HepG2 (cell line): ENCODE data around the gene DCAKD. TPM values are rescaled to one million over a fixed set of nuclear protein-coding genes. Genes with fewer than 3 reads are reported as not detected.

Source experiments
- ATAC-seq: fragments of 200-7000 bp; cut with Tn5 transposase; 3 replicates; pipeline ENCODE4 v1.9.1; 2020; ENCODE audit warnings: mild to moderate bottlenecking, moderate library complexity
- BruUV-seq: library from RNA; stranded (reverse); fragments of 400-500 nt; replicated peaks from 2 replicates; lab custom pipeline; 2021; lab: Mats Ljungman, UMichigan
- CTCF ChIA-PET: fragments of 300-600 bp; formaldehyde crosslinking; extraction: SDS; loops from one replicate; lab custom pipeline; 2021; ENCODE audit warnings: low total read pairs, inconsistent platforms, low intra/inter-chr PET ratio; lab: Yijun Ruan, JAX
- POLR2A ChIA-PET: fragments of 350-600 bp; sonication (Branson Sonifier 250); formaldehyde crosslinking; loops from one replicate; lab custom pipeline; 2020; ENCODE audit warnings: antibody characterized with exemption, inconsistent platforms; lab: Yijun Ruan, JAX
- DNase-seq: peaks from one replicate; pipeline ENCODE4 v3.0.0-alpha.2; 2015; ENCODE audit warnings: low spot score
- FAIRE-seq: peaks from 3 replicates; lab custom pipeline; 2011; peaks lifted over from hg19 to GRCh38; lab: Jason Lieb, UNC
- H2AFZ ChIP-seq: one replicate; pipeline ENCODE4 v1.6.1; 2011; ENCODE audit warnings: low read length, inconsistent platforms
- H3K27ac ChIP-seq: fragments of 300-600 bp; 3 replicates; pipeline ENCODE4 v1.8.0; 2011; ENCODE audit warnings: mixed run types, mild to moderate bottlenecking, mixed read lengths, low read length, inconsistent platforms; ENCODE audit not compliant: insufficient read depth; ENCODE audit errors: extremely low read length
- H3K27me3 ChIP-seq, 2 experiments: fragments of 200-600 bp in 1 of 2; 2 replicates in 1 of 2; 3 replicates in 1 of 2; pipeline versions ENCODE4 v1.6.0 to v1.8.0; 2011; ENCODE audit warnings: low read length in 2 of 2, mild to moderate bottlenecking in 2 of 2, moderate library complexity in 2 of 2, inconsistent platforms in 1 of 2; ENCODE audit not compliant: insufficient read depth in 2 of 2, control insufficient read depth in 1 of 2
- H3K36me3 ChIP-seq, 2 experiments: fragments of 200-600 bp in 1 of 2; replicated peaks in 1 of 2; 2 replicates in 1 of 2; 3 replicates in 1 of 2; pipeline versions ENCODE4 v1.5.1 to v1.8.0; 2011; ENCODE audit warnings: low read length in 2 of 2, inconsistent platforms in 1 of 2; ENCODE audit not compliant: insufficient read depth in 2 of 2, control insufficient read depth in 1 of 2
- H3K4me1 ChIP-seq: 2 replicates; pipeline ENCODE4 v1.5.1; 2012; ENCODE audit warnings: low read length, inconsistent platforms; ENCODE audit not compliant: insufficient read depth
- H3K4me2 ChIP-seq: 2 replicates; pipeline ENCODE4 v1.6.0; 2011; ENCODE audit warnings: low read depth, low read length, inconsistent platforms
- H3K4me3 ChIP-seq, 3 experiments: fragments of 200-600 bp in 1 of 3; sonication (generic), shearing (Covaris generic) in 1 of 3; replicated peaks in 1 of 3; 2 replicates each; pipeline ENCODE4 v1.5.1; 2011 to 2016; ENCODE audit warnings: low read length in 3 of 3, inconsistent platforms in 2 of 3, low read depth in 2 of 3, mild to moderate bottlenecking in 2 of 3, control low read depth in 1 of 3, mixed read lengths in 1 of 3; ENCODE audit not compliant: insufficient read depth in 1 of 3
- H3K79me2 ChIP-seq: one replicate; pipeline ENCODE4 v1.6.1; 2011; ENCODE audit warnings: low read length, inconsistent platforms; ENCODE audit not compliant: insufficient read depth
- H3K9ac ChIP-seq: 2 replicates; pipeline ENCODE4 v1.6.0; 2011; ENCODE audit warnings: mild to moderate bottlenecking, low read depth, low read length, inconsistent platforms; ENCODE audit not compliant: insufficient read depth
- H3K9me3 ChIP-seq: 2 replicates; pipeline ENCODE4 v1.5.1; 2012; ENCODE audit warnings: mild to moderate bottlenecking, low read length
- H4K20me1 ChIP-seq: 2 replicates; pipeline ENCODE4 v1.6.0; 2011; ENCODE audit warnings: inconsistent platforms, mild to moderate bottlenecking, low read length, moderate library complexity; ENCODE audit not compliant: insufficient read depth
- ASH2L ChIP-seq: fragments of 300-600, 200-600 bp; sonication (generic); IDR thresholded peaks from 2 replicates; pipeline ENCODE4 v1.7.0; 2017; ENCODE audit warnings: low read depth, mild to moderate bottlenecking, moderate library complexity, mixed read lengths, low read length; ENCODE audit not compliant: insufficient read length
- CBX2 ChIP-seq, 2 experiments: fragments of 200-600 bp in 1 of 2; sonication (generic); formaldehyde crosslinking in 1 of 2; IDR thresholded peaks; 2 replicates each; pipeline versions ENCODE4 v1.7.0 to v1.8.1; 2018 to 2022; ENCODE audit warnings: low read depth in 2 of 2, low read length in 1 of 2, mild to moderate bottlenecking in 1 of 2, missing genetic modification reagents in 1 of 2
- CREB1 ChIP-seq, 2 experiments: fragments of 450-650 bp in 1 of 2; IDR thresholded peaks; 2 replicates each; pipeline ENCODE4 v1.6.1; 2016 to 2017; ENCODE audit warnings: control low read depth in 1 of 2, mild to moderate bottlenecking in 1 of 2, missing compliant biosample characterization in 1 of 2, missing genetic modification characterization in 1 of 2
- FOXA1 ChIP-seq, 2 experiments: fragments of 450-650 bp in 1 of 2; sonication (generic) in 1 of 2; formaldehyde crosslinking in 1 of 2; IDR thresholded peaks; 2 replicates each; pipeline versions ENCODE4 v1.4.0 to v1.6.1; 2016 to 2020; ENCODE audit warnings: missing genetic modification reagents in 1 of 2
- FOXC1 ChIP-seq: sonication (generic); formaldehyde crosslinking; IDR thresholded peaks from 2 replicates; pipeline ENCODE4 v1.8.0; 2022; ENCODE audit warnings: mild to moderate bottlenecking, missing genetic modification reagents, borderline replicate concordance
- GTF3A ChIP-seq: sonication (generic); formaldehyde crosslinking; conservative IDR thresholded peaks from 2 replicates; pipeline ENCODE4 v1.4.0; 2020; ENCODE audit warnings: mild to moderate bottlenecking, missing genetic modification reagents
- IKZF1 ChIP-seq: fragments of 450-650 bp; IDR thresholded peaks from 2 replicates; pipeline ENCODE4 v1.7.1; 2016
- KDM4B ChIP-seq: sonication (generic); formaldehyde crosslinking; IDR thresholded peaks from 2 replicates; pipeline ENCODE4 v1.4.0; 2020; ENCODE audit warnings: missing genetic modification reagents
- MEIS2 ChIP-seq: sonication (generic); formaldehyde crosslinking; IDR thresholded peaks from 2 replicates; pipeline ENCODE4 v1.9.0; 2021; ENCODE audit warnings: mild to moderate bottlenecking, missing genetic modification reagents
- NCOA5 ChIP-seq: sonication (generic); formaldehyde crosslinking; IDR thresholded peaks from 2 replicates; pipeline ENCODE4 v1.4.0; 2020; ENCODE audit warnings: missing genetic modification reagents
- SMAD3 ChIP-seq: sonication (generic); formaldehyde crosslinking; IDR thresholded peaks from 2 replicates; pipeline ENCODE4 v1.4.0; 2020; ENCODE audit warnings: missing genetic modification reagents
- STAG1 ChIP-seq: sonication (generic); formaldehyde crosslinking; IDR thresholded peaks from 2 replicates; pipeline ENCODE4 v1.4.0; 2020; ENCODE audit warnings: missing genetic modification reagents
- ZNF232 ChIP-seq: sonication (generic); formaldehyde crosslinking; IDR thresholded peaks from 2 replicates; pipeline ENCODE4 v1.4.0; 2020; ENCODE audit warnings: missing genetic modification reagents, borderline replicate concordance
- ZNF350 ChIP-seq: sonication (generic); formaldehyde crosslinking; IDR thresholded peaks from 2 replicates; pipeline ENCODE4 v1.4.0; 2020; ENCODE audit warnings: mild to moderate bottlenecking, low read depth, missing genetic modification reagents, borderline replicate concordance
- ZNF446 ChIP-seq: sonication (generic); formaldehyde crosslinking; IDR thresholded peaks from 2 replicates; pipeline ENCODE4 v1.5.0; 2020; ENCODE audit warnings: mild to moderate bottlenecking, missing genetic modification reagents
- ZNF510 ChIP-seq: sonication (generic); formaldehyde crosslinking; IDR thresholded peaks from 2 replicates; pipeline ENCODE4 v1.4.0; 2020; ENCODE audit warnings: low read depth, mild to moderate bottlenecking, missing genetic modification reagents
- ZNF629 ChIP-seq: sonication (generic); formaldehyde crosslinking; conservative IDR thresholded peaks from 2 replicates; pipeline ENCODE4 v1.5.0; 2020; ENCODE audit warnings: missing genetic modification reagents
- whole genome bisulfite sequencing: methylation state at CpG from one replicate; pipeline ENCODE4 v1.1.6; 2017; ENCODE audit warnings: low lambda C conversion rate; 5-methylcytosine and 5-hydroxymethylcytosine counted together
- in situ Hi-C: cut with HindIII; loops from 2 replicates; pipeline ENCODE4 v1.10.0; 2017; ENCODE audit warnings: low pct_unique_long_range_greater_than_20kb; ENCODE audit not compliant: extremely low pct_ligation_motif_present
- intact Hi-C: fragments of 100-400 bp; cut with micrococcal nuclease; formaldehyde crosslinking; loops from one replicate; pipeline ENCODE4 v1.10.0; 2022; ENCODE audit not compliant: unreplicated experiment
- polyA plus RNA-seq, 8 experiments: library from polyadenylated mRNA; depleted of rRNA in 3 of 8; stranded (reverse) in 7 of 8; unstranded in 1 of 8; fragments of >200 nt; fragmentation: Illumina TruSeq in 4 of 8; extraction: Trizol in 4 of 8; gene quantifications; 2 replicates each; pipeline versions ENCODE4 v1.2.1 to v1.2.3, GENCODE V29; 2011 to 2016; ENCODE audit warnings: low read depth in 4 of 8, missing spikeins in 1 of 8, mixed read lengths in 1 of 8; ENCODE audit not compliant: insufficient read depth in 1 of 8
- total RNA-seq, 5 experiments: library from RNA; depleted of rRNA; stranded (reverse); fragments of >200 nt; fragmentation: Illumina TruSeq; extraction: Trizol; gene quantifications; 2 replicates each; pipeline ENCODE4 v1.2.3, GENCODE V29; 2016; ENCODE audit warnings: low read depth in 1 of 5
- TF ChIP-seq, protein P1 (sequence below): IDR thresholded peaks from 2 replicates; pipeline ENCODE4 v1.6.1; 2016; ENCODE audit warnings: missing compliant biosample characterization, missing genetic modification reagents, borderline replicate concordance
- TF ChIP-seq, protein P2 (sequence below): sonication (generic); formaldehyde crosslinking; IDR thresholded peaks from 2 replicates; pipeline ENCODE4 v1.5.1; 2020; ENCODE audit warnings: missing genetic modification reagents, mild to moderate bottlenecking, borderline replicate concordance
- TF ChIP-seq, protein P3 (sequence below): sonication (generic); formaldehyde crosslinking; IDR thresholded peaks from 2 replicates; pipeline ENCODE4 v1.4.0; 2020; ENCODE audit warnings: low read depth, mild to moderate bottlenecking, missing genetic modification reagents

The DCAKD gene
- total and polyA plus RNA-seq, 2 of the 13 experiments (the other 11 are each of a cell fraction or from before 2014, with no cell fraction given), result 25.9 to 29.2 TPM

DNA sequence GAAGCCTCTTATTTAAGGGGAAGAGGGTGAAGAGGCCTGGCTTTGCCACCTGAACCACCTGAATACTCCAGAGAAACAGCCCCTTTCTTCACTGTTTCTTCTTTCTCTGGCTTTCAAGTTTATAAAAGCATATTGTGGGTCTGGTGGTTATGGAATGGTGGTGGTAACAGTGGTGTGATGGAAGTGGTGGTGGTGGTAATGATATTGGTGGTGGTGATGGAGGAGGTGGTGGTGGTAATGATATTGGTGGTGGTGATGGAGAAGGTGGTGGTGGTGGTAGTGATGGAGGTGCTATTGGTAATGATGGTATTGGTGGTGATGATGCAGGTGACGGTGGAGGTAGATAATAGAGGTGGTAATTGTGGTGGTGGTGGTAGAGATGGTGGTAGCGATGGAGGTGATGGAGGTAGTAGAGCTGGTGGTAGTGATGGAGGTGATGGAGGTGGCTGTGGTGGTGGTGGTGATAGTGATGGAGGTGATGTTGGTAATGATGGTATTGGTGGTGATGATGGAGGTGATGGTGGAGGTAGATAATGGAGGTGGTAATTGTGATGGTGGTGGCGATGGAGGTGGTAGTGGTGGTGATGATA lies 69.2 kb downstream of the DCAKD start:
- Histone ChIP-seq H3K27ac (no peak overlapping the region), H3K9me3 (no peaks in the 10 kb centered on the region), H4K20me1 (no peaks in the 10 kb centered on the region), H3K4me2 (no peak overlapping the region), H3K27me3 (peaks cover 9 to 39% of the 10 kb centered on the region in 2 experiments), H2AFZ (no peak overlapping the region), H3K36me3 (no peaks in the 10 kb centered on the region), H3K4me1 (peaks cover 30% of the 10 kb centered on the region), H3K9ac (no peak overlapping the region), H3K79me2 (no peaks in the 10 kb centered on the region), H3K4me3 (no peak overlapping the region)
- in situ Hi-C loops (no loop called here), intact Hi-C loops (no loop called here)
- no TSS peak for BruUV-seq
- 56% methylated on average over 3 of the region's 3 CpGs for WGBS
- FAIRE-seq (no peak), DNase-seq (no peak), ATAC-seq (no peak)
- ChIA-PET CTCF (no interaction called here), POLR2A (interaction anchor here (1.1 kb wide), 1 partner anchor 9 kb away, joined by 3 read pairs; no protein-coding TSS in a partner anchor)
- no peak for TF ChIP-seq ASH2L
- TF ChIP-seq, protein P1, sequence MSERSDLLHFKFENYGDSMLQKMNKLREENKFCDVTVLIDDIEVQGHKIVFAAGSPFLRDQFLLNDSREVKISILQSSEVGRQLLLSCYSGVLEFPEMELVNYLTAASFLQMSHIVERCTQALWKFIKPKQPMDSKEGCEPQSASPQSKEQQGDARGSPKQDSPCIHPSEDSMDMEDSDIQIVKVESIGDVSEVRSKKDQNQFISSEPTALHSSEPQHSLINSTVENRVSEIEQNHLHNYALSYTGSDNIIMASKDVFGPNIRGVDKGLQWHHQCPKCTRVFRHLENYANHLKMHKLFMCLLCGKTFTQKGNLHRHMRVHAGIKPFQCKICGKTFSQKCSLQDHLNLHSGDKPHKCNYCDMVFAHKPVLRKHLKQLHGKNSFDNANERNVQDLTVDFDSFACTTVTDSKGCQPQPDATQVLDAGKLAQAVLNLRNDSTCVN (CRISPR knock-in tag), result no peak
- TF ChIP-seq, protein P2, sequence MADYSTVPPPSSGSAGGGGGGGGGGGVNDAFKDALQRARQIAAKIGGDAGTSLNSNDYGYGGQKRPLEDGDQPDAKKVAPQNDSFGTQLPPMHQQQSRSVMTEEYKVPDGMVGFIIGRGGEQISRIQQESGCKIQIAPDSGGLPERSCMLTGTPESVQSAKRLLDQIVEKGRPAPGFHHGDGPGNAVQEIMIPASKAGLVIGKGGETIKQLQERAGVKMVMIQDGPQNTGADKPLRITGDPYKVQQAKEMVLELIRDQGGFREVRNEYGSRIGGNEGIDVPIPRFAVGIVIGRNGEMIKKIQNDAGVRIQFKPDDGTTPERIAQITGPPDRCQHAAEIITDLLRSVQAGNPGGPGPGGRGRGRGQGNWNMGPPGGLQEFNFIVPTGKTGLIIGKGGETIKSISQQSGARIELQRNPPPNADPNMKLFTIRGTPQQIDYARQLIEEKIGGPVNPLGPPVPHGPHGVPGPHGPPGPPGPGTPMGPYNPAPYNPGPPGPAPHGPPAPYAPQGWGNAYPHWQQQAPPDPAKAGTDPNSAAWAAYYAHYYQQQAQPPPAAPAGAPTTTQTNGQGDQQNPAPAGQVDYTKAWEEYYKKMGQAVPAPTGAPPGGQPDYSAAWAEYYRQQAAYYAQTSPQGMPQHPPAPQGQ (CRISPR knock-in tag), result no peak
- TF ChIP-seq CREB1 (IDR thresholded peaks at IDR 0.05), result peak; percentile 29; the same call in 1 of the 2 replicates
- TF ChIP-seq CREB1 (CRISPR knock-in tag; IDR thresholded peaks at IDR 0.05), result no peak
- no peak for TF ChIP-seq SMAD3 (CRISPR knock-in tag)
- no peak for TF ChIP-seq ZNF232 (CRISPR knock-in tag)
- TF ChIP-seq STAG1 (CRISPR knock-in tag), result no peak
- no peak for TF ChIP-seq KDM4B (CRISPR knock-in tag)
- TF ChIP-seq CBX2 (IDR thresholded peaks at IDR 0.05; ENCODE audit: low read depth, low read length), result no peak
- no peak for TF ChIP-seq CBX2 (CRISPR knock-in tag; IDR thresholded peaks at IDR 0.05; ENCODE audit: low read depth)
- TF ChIP-seq ZNF629 (CRISPR knock-in tag), result no peak
- TF ChIP-seq FOXA1 (IDR thresholded peaks at IDR 0.05), result peak; percentile 35; the same call in 1 of the 2 replicates
- no peak for TF ChIP-seq FOXA1 (CRISPR knock-in tag; IDR thresholded peaks at IDR 0.05)
- no peak for TF ChIP-seq ZNF446
- peak; percentile 49; the same call in 1 of the 2 replicates for TF ChIP-seq IKZF1
- TF ChIP-seq, protein P3, sequence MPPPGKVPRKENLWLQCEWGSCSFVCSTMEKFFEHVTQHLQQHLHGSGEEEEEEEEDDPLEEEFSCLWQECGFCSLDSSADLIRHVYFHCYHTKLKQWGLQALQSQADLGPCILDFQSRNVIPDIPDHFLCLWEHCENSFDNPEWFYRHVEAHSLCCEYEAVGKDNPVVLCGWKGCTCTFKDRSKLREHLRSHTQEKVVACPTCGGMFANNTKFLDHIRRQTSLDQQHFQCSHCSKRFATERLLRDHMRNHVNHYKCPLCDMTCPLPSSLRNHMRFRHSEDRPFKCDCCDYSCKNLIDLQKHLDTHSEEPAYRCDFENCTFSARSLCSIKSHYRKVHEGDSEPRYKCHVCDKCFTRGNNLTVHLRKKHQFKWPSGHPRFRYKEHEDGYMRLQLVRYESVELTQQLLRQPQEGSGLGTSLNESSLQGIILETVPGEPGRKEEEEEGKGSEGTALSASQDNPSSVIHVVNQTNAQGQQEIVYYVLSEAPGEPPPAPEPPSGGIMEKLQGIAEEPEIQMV (CRISPR knock-in tag), result no peak
- TF ChIP-seq FOXC1 (CRISPR knock-in tag), result no peak
- no peak for TF ChIP-seq MEIS2 (CRISPR knock-in tag)
- TF ChIP-seq NCOA5 (CRISPR knock-in tag), result no peak
- no peak for TF ChIP-seq ZNF350 (CRISPR knock-in tag)
- no peak for TF ChIP-seq ZNF510 (CRISPR knock-in tag)
- TF ChIP-seq GTF3A (CRISPR knock-in tag), result no peak
